Activated naive CD4-positive, alpha-beta T cell treated with Interleukin-2 at 50 U/mL for 16 hours (primary cell): ENCODE data around the gene PKDREJ.
"Not testable (repeated sequence)": the region's sequence is repeated elsewhere in the genome, so short reads cannot be mapped to it uniquely, and the experiment has no call there.

Source experiments
- DNase-seq: peaks from one replicate; pipeline ENCODE4 v3.0.0-alpha.2; 2020

Gene PKDREJ

GRCh38 chr22:46287873-46288751, 25.0 kb upstream of the PKDREJ start:
- no peak for DNase-seq

GRCh38 chr22:46286941-46287872, 24.1 kb upstream of the PKDREJ start:
- DNase-seq = no peak

- no peak for DNase-seq
These were observed 22.9 kb upstream of the PKDREJ start for GRCh38 chr22:46286006-46286405.

- DNase-seq = no peak
These were observed 18.9 kb upstream of the PKDREJ start for GRCh38 chr22:46281866-46282678.

GRCh38 chr22:46280999-46281623, 18.0 kb upstream of the PKDREJ start:
- no peak for DNase-seq

- no peak for DNase-seq
These were observed 17.1 kb upstream of the PKDREJ start for GRCh38 chr22:46280063-46280817.

- no peak for DNase-seq
These were observed 15.8 kb upstream of the PKDREJ start for GRCh38 chr22:46278656-46279645.

- no peak for DNase-seq
These were observed 13.4 kb upstream of the PKDREJ start for GRCh38 chr22:46276563-46276962.

- no peak for DNase-seq
These were observed 12.4 kb upstream of the PKDREJ start for GRCh38 chr22:46275455-46276122.

GRCh38 chr22:46274381-46274780, 11.2 kb upstream of the PKDREJ start:
- no peak for DNase-seq

GRCh38 chr22:46273432-46274148, 10.4 kb upstream of the PKDREJ start:
- DNase-seq = no peak

GRCh38 chr22:46272762-46273431, 9.8 kb upstream of the PKDREJ start:
- DNase-seq = no peak

GRCh38 chr22:46272196-46272595, 9.1 kb upstream of the PKDREJ start:
- DNase-seq = no peak

- DNase-seq = no peak
These were observed 6.4 kb upstream of the PKDREJ start for GRCh38 chr22:46269564-46269963.

GRCh38 chr22:46267431-46268279, 4.5 kb upstream of the PKDREJ start, which contains the start of gene TTC38:
TTC38 (plus strand) TSS chr22:46268008; CDS start chr22:46268040, 32 bp downstream.
- peak; percentile 48 for DNase-seq

GRCh38 chr22:46265627-46266026, 2.5 kb upstream of the PKDREJ start:
- not testable (repeated sequence) for DNase-seq

GRCh38 chr22:46264520-46264919, 1.4 kb upstream of the PKDREJ start:
- not testable (repeated sequence) for DNase-seq
